Measurements from ENCODE around the gene TAGLN.
"Not testable (repeated sequence)": the region's sequence is repeated elsewhere in the genome, so short reads cannot be mapped to it uniquely, and the experiment has no call there.

TAGLN gene

GRCh38 chr11:117176186-117176585 is 23.0 kb upstream of the TAGLN start:
- Histone ChIP-seq H3K27me3 (ENCODE audit: low read depth) (no peaks in the 10 kb centered on the region), H3K4me3 (no peak overlapping the region), H3K4me1 (peaks cover 20% of the 10 kb centered on the region), H3K36me3 (replicated peaks) (peaks cover 5% of the 10 kb centered on the region), H3K9me3 (no peaks in the 10 kb centered on the region)
- DNase-seq (ENCODE audit: low spot score in 2 of 2): no peak
- in situ Hi-C loops (cut with MboI; ENCODE audit: low sequenced_read_pairs): no loop called here

- Histone ChIP-seq H3K36me3 (replicated peaks) (peaks cover 3% of the 10 kb centered on the region), H3K4me3 (peak overlapping the region; percentile 56; the same call in 1 of the 2 replicates), H3K4me1 (peaks cover 20% of the 10 kb centered on the region), H3K27me3 (ENCODE audit: low read depth) (no peaks in the 10 kb centered on the region), H3K9me3 (no peaks in the 10 kb centered on the region)
- in situ Hi-C loops (cut with MboI; ENCODE audit: low sequenced_read_pairs): no loop called here
- no peak for DNase-seq (ENCODE audit: low spot score in 2 of 2)
These were observed 21.5 kb upstream of the TAGLN start for GRCh38 chr11:117177534-117178209.

- Histone ChIP-seq H3K9me3 (no peaks in the 10 kb centered on the region), H3K4me1 (peaks cover 20% of the 10 kb centered on the region), H3K36me3 (replicated peaks) (peaks cover 3% of the 10 kb centered on the region), H3K27me3 (ENCODE audit: low read depth) (no peaks in the 10 kb centered on the region), H3K4me3 (peak within 1 kb of the TSS; percentile 56)
- peak; percentile 90 to 94 for DNase-seq (ENCODE audit: low spot score in 2 of 2)
- in situ Hi-C loops (cut with MboI; ENCODE audit: low sequenced_read_pairs): no loop called here
These were observed 20.7 kb upstream of the TAGLN start, which contains the start of gene SIDT2 for GRCh38 chr11:117178210-117179034. TSS of gene SIDT2 (plus strand) at chr11:117178743. CDS start at chr11:117179264, 521 bp downstream.

- Histone ChIP-seq H3K27me3 (ENCODE audit: low read depth) (no peaks in the 10 kb centered on the region), H3K9me3 (no peaks in the 10 kb centered on the region), H3K4me1 (peaks cover 20% of the 10 kb centered on the region), H3K4me3 (peak overlapping the region; percentile 56), H3K36me3 (replicated peaks) (peaks cover 3% of the 10 kb centered on the region)
- DNase-seq (ENCODE audit: low spot score in 2 of 2): peak in 1 of 2 experiments; percentile 59
- in situ Hi-C loops (cut with MboI; ENCODE audit: low sequenced_read_pairs): no loop called here
These were observed 19.8 kb upstream of the TAGLN start for GRCh38 chr11:117179048-117179999.

GRCh38 chr11:117180020-117180419 is 19.1 kb upstream of the TAGLN start:
- peaks cover 20% of the 10 kb centered on the region for H3K4me1 ChIP-seq
- in situ Hi-C loops (cut with MboI; ENCODE audit: low sequenced_read_pairs): no loop called here

GRCh38 chr11:117180661-117181585 is 18.2 kb upstream of the TAGLN start:
- H3K4me1 ChIP-seq: peaks cover 20% of the 10 kb centered on the region
- H3K36me3 ChIP-seq (replicated peaks): peaks cover 3% of the 10 kb centered on the region
- no peaks in the 10 kb centered on the region for H3K9me3 ChIP-seq
- no peak overlapping the region for H3K4me3 ChIP-seq
- H3K27me3 ChIP-seq (ENCODE audit: low read depth): no peaks in the 10 kb centered on the region
- DNase-seq (ENCODE audit: low spot score in 2 of 2): peak in 1 of 2 experiments; percentile 74
- in situ Hi-C loops (cut with MboI; ENCODE audit: low sequenced_read_pairs): no loop called here

More at GRCh38 chr11:117180020-117180419, 19.1 kb upstream of the TAGLN start:
- H3K4me3 ChIP-seq: peak overlapping the region; percentile 56; the same call in 1 of the 2 replicates
- H3K27me3 ChIP-seq (ENCODE audit: low read depth): no peaks in the 10 kb centered on the region
- peaks cover 3% of the 10 kb centered on the region for H3K36me3 ChIP-seq (replicated peaks)
- DNase-seq (ENCODE audit: low spot score in 2 of 2): peak in 1 of 2 experiments; percentile 28
- no peaks in the 10 kb centered on the region for H3K9me3 ChIP-seq

- Histone ChIP-seq H3K4me1 (peaks cover 20% of the 10 kb centered on the region), H3K9me3 (no peaks in the 10 kb centered on the region), H3K4me3 (no peak overlapping the region), H3K36me3 (replicated peaks) (peaks cover 3% of the 10 kb centered on the region), H3K27me3 (ENCODE audit: low read depth) (no peaks in the 10 kb centered on the region)
- in situ Hi-C loops (cut with MboI; ENCODE audit: low sequenced_read_pairs): no loop called here
- no peak for DNase-seq (ENCODE audit: low spot score in 2 of 2)
These were observed 17.3 kb upstream of the TAGLN start for GRCh38 chr11:117181586-117182550.

- Histone ChIP-seq H3K4me3 (no peak overlapping the region), H3K4me1 (peaks cover 20% of the 10 kb centered on the region), H3K9me3 (no peaks in the 10 kb centered on the region), H3K27me3 (ENCODE audit: low read depth) (no peaks in the 10 kb centered on the region), H3K36me3 (replicated peaks) (peaks cover 3% of the 10 kb centered on the region)
- no peak for DNase-seq (ENCODE audit: low spot score in 2 of 2)
- in situ Hi-C loops (cut with MboI; ENCODE audit: low sequenced_read_pairs): no loop called here
These were observed 16.6 kb upstream of the TAGLN start for GRCh38 chr11:117182551-117182935.

GRCh38 chr11:117183178-117183577 is 16.0 kb upstream of the TAGLN start:
- H3K36me3 ChIP-seq (replicated peaks); in situ Hi-C loops (cut with MboI; ENCODE audit: low sequenced_read_pairs); H3K4me3 ChIP-seq; H3K9me3 ChIP-seq; H3K27me3 ChIP-seq (ENCODE audit: low read depth); DNase-seq (ENCODE audit: low spot score in 2 of 2): not testable (repeated sequence)
- H3K4me1 ChIP-seq: peaks cover 16% of the 10 kb centered on the region

GRCh38 chr11:117183724-117184349 is 15.3 kb upstream of the TAGLN start:
- DNase-seq (ENCODE audit: low spot score in 2 of 2): no peak
- peaks cover 13% of the 10 kb centered on the region for H3K4me1 ChIP-seq
- no peaks in the 10 kb centered on the region for H3K27me3 ChIP-seq (ENCODE audit: low read depth)
- H3K4me3 ChIP-seq: no peak overlapping the region
- in situ Hi-C loops (cut with MboI; ENCODE audit: low sequenced_read_pairs): no loop called here
- no peaks in the 10 kb centered on the region for H3K9me3 ChIP-seq
- peaks cover 3% of the 10 kb centered on the region for H3K36me3 ChIP-seq (replicated peaks)

- in situ Hi-C loops (cut with MboI; ENCODE audit: low sequenced_read_pairs): no loop called here
- DNase-seq (ENCODE audit: low spot score in 2 of 2): no peak
These were observed 13.3 kb upstream of the TAGLN start for GRCh38 chr11:117185736-117186430.

More at GRCh38 chr11:117185736-117186430, 13.3 kb upstream of the TAGLN start:
- no peak overlapping the region for H3K4me3 ChIP-seq
- peaks cover 3% of the 10 kb centered on the region for H3K36me3 ChIP-seq (replicated peaks)
- H3K27me3 ChIP-seq (ENCODE audit: low read depth): no peaks in the 10 kb centered on the region
- H3K9me3 ChIP-seq: no peaks in the 10 kb centered on the region
- H3K4me1 ChIP-seq: peaks cover under 1% of the 10 kb centered on the region; the same call in 1 of the 2 replicates

Measured in HAP-1 (cell line).